H4 (cell line): ENCODE results near the gene PPP2R2C. TPM values are rescaled to one million over a fixed set of nuclear protein-coding genes. Genes with fewer than 3 reads are reported as not detected.

Experiments
- DNase-seq: peaks from one replicate; pipeline ENCODE4 v3.0.0-alpha.2; 2015; ENCODE audit warnings: low spot score
- total RNA-seq: library from RNA; depleted of rRNA; stranded (reverse); fragments of >200 nt; shearing (Covaris generic); gene quantifications from 2 replicates; pipeline ENCODE4 v1.2.3, GENCODE V29; 2014; rRNA removed

The PPP2R2C gene
- total RNA-seq, 1 experiment from 2014 or later = 0.91 TPM

GRCh38 chr4:6272863-6273660 lies 199.4 kb downstream of the PPP2R2C start:
- DNase-seq = peak; percentile 87

GRCh38 chr4:6271701-6272465 lies 200.5 kb downstream of the PPP2R2C start:
- no peak for DNase-seq

- no peak for DNase-seq
Observed at GRCh38 chr4:6271206-6271605, 201.2 kb downstream of the PPP2R2C start.

- DNase-seq = no peak
Observed at GRCh38 chr4:6270636-6271121, 201.7 kb downstream of the PPP2R2C start.

Other genes starting within 250 kb of the PPP2R2C start
- 32.6 and 32.8 TPM in 2 replicates for gene WFS1, start 202.8 kb downstream of the PPP2R2C start, total RNA-seq
- gene MAN2B2, start 102.6 kb upstream of the PPP2R2C start, total RNA-seq = 11.1 and 11.9 TPM in 2 replicates
- gene MRFAP1, start 168.1 kb upstream of the PPP2R2C start, total RNA-seq = 82.6 and 203 TPM in 2 replicates
- 0.21 and 0.35 TPM in 2 replicates for gene S100P, start 221.3 kb upstream of the PPP2R2C start, total RNA-seq
- gene MRFAP1L1, start 237.3 kb upstream of the PPP2R2C start, total RNA-seq = 104 and 118 TPM in 2 replicates
- gene BLOC1S4, start 243.6 kb upstream of the PPP2R2C start, total RNA-seq = 14.5 and 23.5 TPM in 2 replicates